GM10847 (cell line): ENCODE results near the gene LEMD3.

ENCODE experiments used
- POLR2A ChIP-seq: IDR thresholded peaks from 2 replicates; pipeline ENCODE4 v1.6.1; 2011; ENCODE audit not compliant: insufficient read length; ENCODE audit errors: extremely low read depth

LEMD3 gene

DNA sequence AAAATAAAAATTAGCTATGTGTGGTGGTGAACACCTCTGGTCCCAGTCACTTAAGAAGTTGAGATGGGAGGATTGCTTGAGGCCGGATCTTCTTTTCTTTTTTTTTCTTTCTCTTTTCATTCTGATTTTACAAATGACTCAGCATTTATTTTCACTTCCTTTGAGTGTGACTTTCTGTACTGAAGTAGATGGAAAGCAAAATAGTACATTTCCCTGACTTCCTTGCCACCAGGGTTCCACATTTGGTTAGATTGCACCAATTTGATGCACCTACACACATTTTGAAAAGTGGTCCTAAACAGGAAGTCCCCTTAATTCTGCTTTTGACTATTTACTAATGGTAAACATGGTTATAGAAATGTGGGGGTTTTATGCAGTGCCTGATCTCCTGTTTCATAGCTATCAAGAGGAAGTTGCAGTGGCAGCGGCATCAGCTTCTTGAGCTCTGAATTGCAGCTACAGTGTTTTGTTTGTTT is 13.0 kb upstream of the LEMD3 start:
- TF ChIP-seq POLR2A = no peak

DNA sequence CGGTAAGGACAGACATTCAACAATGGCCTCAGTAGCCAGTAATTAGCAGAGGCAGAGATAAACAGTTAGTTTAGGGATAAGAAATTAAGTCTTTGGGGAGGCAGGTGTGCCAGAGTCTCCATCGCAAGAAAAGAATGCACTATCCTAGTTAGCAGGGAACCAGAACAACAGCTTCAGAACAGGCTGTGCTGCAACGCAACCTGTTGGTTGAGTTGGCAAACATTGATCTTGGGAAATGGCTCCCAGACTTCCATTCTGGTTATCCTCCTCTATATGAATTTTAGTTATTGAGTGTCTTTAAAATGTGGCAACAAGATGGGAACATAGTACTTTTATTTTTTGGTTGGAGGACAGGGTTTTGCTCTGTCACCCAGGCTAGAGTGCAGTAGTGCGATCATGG is 12.3 kb upstream of the LEMD3 start:
- TF ChIP-seq POLR2A = no peak

DNA sequence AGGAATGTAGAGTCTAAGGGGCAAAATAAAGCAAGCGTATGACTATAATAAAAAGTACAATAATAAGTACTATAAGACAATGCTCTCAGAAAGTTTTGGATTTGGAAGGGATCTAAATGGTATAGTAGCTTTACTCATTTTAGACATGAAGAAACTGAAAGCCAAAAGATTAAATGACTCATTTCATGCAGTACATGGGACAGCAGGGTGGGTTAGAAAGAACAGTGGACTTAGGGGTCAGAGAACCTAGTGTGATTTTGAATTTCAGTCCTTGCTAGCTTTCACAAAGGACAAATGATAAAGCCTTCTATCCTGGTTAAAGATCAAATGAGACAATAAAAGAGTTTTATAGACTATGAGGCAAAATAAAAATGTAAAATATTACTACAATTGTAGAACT is 6.8 kb upstream of the LEMD3 start:
- no peak for TF ChIP-seq POLR2A

DNA sequence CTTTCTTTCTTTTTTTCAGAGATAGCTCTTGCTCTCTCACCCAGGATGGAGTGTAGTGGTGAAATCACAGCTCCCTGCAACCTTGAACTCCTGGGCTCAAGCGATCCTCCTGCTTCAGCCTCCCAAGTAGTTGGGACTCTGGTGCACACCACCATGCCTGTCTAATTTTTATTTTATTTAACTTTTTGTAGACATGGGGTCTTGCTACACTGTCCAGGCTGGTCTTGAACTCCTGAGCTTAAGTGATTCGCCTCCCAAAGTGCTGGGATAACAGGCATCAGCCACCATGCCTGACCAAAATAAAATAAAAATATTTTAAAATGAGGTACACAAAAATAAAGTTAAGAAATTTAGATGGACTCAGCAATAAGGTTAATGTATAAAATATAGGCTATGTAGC is 5.1 kb upstream of the LEMD3 start:
- no peak for TF ChIP-seq POLR2A

DNA sequence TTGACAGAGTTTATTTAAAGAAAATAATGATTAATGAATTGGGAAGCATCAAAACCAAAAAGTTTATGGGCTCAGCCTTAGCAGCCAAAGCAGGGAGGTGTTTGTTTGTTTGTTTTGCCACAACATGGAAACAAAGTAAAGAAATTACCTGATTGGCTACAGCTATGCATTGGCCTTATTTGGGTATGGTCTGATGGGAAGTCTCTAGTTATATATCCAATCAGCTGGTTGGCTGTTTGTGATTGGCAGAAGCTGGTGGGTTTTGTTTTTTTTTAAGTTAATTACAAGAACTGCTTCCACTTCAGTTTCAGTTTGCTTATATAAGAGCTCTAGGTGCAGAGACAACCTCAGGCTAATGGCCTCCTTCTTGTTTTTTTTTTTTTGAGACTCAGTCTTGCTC is 4.6 kb upstream of the LEMD3 start:
- TF ChIP-seq POLR2A = no peak

DNA sequence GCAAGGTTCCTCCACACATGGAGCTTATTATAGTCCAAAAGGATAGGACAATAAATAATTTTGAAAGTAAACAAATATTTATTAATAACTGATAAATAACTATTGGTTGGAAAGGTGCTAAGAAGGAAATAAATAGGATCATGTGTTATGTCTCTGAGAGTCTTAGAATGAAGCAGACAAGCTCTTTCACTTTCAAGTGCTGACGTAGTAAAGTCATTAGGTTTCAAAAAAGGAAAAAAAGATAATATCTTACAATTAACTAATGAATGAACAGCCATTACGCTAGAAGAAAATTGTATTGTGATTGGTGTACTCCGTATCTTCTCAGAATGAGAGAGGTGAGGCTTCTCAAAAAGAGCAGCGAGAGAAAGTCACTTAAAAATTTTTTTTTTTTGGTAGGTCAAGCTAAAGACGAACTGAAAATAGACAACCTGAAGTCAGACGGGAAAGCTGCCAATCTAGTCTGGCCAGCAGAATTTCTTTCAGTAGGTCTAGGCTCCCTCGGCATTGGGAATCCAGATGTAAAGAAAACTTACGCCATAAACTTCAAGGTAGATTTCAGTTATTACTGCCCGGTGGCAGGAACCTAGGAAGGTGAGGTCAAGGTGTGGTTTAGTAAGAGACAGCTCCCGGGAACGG is 583 bp upstream of the LEMD3 start:
- no peak for TF ChIP-seq POLR2A

DNA sequence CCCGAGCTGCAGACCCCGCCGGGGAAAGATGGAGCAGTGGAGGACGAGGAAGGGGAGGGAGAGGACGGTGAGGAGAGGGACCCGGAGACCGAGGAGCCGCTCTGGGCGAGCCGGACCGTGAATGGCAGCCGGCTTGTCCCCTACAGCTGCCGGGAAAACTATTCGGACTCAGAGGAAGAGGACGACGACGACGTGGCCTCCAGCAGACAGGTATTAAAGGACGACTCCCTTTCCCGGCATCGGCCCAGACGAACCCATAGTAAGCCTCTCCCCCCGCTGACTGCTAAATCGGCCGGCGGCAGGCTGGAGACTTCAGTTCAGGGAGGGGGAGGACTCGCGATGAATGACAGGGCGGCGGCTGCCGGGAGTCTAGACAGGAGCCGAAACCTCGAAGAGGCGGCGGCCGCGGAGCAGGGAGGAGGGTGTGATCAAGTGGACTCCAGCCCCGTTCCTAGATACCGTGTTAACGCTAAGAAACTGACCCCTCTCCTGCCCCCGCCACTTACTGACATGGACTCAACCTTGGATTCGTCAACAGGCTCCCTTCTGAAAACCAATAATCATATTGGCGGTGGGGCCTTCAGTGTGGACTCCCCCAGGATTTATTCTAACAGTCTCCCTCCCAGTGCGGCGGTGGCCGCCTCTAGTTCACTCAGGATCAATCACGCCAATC is 962 bp downstream of the LEMD3 start:
- no peak for TF ChIP-seq POLR2A

DNA sequence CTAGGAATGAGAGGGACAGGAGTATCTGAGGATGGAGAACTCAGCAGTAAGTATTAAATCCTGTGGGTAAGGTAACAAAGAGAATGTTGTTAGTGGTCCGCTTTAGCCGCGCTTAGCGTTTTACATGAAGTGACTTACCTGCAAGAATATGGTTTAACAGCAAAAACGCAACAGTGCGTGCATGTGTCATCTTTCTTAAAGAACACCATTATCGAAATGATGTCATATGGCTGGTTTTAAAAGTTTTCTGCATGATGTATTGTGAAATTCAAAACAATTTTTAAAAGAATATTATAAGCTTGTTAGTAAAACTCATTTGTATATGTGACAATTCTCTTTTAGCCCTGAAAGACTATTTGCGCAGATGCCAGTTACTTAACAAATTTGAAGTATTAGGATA is 1.7 kb downstream of the LEMD3 start:
- no peak for TF ChIP-seq POLR2A

DNA sequence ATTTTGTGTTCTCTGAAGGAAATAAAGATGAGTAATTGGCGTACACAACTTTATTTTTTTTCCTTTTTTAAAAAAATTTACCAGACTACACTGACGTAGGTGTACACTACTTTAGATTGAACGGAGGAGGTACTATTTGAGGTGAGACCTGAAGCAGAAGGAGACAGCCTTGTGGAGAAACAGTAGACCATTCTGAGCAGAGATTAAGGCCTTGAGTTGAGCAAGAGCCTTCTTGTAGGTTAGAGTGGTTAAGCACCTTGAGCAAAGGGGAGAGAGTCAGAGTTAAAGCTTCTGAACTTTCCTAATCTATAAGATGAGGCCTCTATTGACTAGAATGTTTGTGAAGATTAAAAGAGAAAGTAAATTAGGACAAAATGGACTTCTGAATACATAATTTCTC is 2.5 kb downstream of the LEMD3 start:
- TF ChIP-seq POLR2A = no peak

DNA sequence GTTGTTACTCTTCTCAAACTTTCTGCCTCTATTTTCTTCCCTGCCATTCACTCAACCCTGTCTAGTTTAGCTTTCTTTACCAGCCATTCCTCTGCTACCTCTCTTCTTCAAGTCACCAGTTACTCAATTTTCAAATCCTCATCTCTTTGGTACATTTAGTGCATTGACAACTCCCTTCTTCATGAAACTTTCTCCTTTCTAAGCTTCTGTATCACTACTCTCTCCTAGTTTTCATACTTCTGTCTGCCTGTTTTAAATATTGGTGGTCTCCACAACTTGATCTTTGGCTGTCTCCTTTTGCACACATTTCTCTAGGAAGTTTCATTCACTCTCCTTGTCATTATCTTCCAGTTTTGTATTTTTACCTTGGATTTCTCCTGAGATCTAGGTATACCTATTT is 6.0 kb downstream of the LEMD3 start:
- TF ChIP-seq POLR2A = no peak

DNA sequence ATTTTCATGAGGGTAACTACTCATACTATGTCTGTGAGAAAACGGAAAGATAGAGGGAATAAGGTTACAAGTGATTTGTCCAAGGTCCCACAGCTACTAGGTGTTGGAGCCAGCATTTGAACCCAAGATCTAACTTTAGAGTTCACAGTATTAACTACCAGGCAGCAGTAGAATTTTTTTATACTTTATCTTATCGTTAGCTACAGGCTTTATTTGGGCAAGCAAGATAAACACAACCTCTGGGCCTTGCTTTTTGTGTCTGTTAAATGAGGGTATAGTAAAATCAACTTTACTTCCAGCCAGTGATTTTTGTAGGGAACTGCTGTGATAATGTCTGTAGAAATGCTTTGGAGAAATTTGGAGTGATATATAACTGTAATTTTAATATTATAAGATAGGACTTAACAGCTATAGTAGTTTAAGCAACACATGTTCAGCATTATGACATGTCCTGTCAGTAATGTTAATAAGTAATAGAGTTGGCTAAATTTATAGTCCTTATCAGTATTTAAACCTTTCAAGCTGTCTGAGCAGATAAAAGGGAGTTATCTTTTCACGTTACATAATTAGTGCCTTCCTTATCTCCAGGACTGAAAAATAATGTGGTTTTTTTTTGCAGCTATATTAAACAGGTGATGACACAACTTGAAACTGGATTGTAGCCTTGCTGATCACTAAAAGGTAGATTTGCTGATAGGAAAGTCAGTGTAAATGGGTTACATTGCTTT is 12.8 kb downstream of the LEMD3 start:
- TF ChIP-seq POLR2A = no peak

DNA sequence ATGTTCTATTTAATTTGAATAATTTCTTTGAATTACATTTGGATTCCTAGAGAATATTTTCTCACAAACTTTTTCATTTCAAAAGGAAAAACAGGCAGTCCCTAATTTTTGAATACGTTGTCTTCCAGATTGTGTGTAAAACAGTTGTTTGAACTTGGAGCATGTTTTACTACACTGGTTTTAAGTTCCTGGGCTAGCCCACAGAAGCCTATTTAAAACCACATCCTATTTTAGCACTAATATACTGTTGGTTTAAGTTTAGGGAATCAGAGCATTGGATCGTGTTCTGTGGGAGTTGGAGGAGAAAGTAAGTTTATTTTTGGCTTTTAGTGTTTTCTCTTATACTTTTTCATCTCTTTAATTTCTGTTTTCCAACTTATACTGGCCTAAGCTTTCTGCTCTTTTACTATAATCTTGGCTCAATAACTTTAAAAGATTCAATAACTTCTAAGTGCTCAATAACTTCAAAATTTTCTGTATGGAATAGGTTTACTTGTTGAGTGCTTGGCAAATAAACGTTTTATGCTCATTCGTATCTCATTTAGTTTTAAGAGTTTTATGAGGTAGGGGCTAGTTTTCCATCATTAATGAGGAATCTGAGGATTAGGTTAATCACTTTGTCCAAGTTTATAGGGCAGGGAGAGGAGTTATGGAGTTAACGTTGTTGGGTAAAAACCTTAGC is 14.9 kb downstream of the LEMD3 start:
- TF ChIP-seq POLR2A = no peak

DNA sequence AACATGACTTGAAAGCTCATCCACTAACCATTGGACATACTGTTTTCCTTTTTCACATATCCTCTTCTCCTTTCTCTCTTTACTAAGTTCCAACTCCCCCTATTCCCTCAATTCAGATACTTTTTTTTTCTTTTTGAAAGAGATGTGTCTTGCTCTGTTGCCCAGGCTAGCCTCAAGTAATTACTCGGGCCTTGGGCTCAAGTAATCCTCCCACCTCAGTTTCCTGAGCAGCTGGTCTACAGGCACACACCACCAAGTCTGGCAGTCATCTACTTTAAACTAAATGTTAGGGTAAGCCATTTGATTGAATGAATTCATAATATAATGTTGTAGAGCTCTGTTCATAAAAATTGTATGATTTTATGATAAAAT is 15.5 kb downstream of the LEMD3 start:
- TF ChIP-seq POLR2A = no peak

DNA sequence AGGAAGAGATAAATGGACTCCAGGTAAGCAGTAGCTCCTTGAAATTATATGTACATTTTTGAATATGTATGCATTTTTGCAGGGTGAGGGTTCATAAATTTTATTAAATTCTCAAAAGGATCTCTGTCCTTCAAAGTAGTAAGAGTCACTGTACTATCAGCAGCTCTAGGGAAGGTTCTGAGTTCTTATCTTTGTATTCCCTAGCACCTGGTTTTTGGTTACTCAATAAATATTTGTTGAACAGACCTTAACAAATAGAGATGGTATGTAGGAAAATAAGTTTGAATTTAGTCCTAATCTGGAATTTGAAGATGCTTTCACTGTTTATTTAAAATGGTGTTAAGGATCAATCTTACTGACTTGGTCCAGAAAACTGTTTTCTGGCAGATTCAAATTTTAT is 18.3 kb downstream of the LEMD3 start:
- TF ChIP-seq POLR2A = no peak

DNA sequence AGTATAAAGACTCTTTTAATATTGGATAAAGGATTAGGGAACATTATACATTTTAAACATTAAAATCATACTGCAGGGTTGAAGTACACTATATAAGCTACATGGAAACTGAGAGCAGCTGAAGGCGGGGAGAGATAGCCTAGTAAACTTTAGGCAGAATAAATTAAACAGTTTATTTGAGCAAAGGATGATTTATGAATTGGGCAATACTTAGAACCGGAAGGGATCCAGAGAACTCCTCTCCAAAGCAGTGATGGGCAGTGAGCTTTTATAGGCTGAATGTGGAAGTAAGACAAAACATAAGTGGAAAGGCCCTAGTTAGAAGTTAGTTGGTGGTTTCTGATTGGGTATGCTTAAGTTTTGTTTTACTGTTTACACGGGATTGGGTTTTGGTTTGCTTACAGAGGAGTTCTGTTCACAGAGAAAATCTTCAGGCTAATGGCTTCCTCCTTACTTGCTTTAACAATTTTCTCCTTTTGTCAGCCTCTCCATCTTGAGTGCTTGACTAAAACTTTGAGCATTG is 18.9 kb downstream of the LEMD3 start:
- TF ChIP-seq POLR2A = no peak
